SU-DHL-6 (cell line): ENCODE data around the gene LOXL1.

Experiments used
- EZH2phosphoT487 ChIP-seq: fragments of 200-600 bp; sonication (generic), shearing (Covaris generic); conservative IDR thresholded peaks from 2 replicates; pipeline ENCODE4 v1.6.1; 2018; ENCODE audit warnings: mild to moderate bottlenecking, antibody characterized with exemption, low read length, moderate library complexity, mixed read lengths
- TF ChIP-seq, protein P1 (sequence below): fragments of 200-600 bp; sonication (generic); IDR thresholded peaks from one replicate; pipeline ENCODE4 v1.5.1; 2017; ENCODE audit warnings: antibody characterized with exemption, mild to moderate bottlenecking, low read length, moderate library complexity; ENCODE audit not compliant: insufficient read depth, poor library complexity, severe bottlenecking

DNA sequence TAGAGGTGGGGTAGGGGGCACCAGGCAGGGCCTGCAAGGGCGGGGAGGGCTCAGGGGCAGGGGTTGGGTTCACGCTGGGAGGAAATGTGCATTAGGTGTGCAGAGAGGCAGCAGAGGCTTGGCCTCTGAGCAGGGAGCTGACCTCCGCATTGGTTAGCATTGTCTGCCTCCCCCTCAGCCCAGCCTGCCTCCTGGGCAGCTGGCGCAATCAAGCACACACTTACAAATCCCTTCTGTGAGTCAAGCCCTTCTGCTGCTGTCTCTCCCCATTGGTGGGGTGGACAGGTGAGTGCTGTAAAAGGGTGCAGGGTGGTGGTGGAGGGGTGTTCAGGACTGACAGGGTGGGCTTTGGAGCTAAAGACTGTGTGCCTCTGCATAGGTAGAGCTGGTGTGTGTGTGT lies 9.3 kb downstream of the LOXL1 start:
- TF ChIP-seq, protein P1, sequence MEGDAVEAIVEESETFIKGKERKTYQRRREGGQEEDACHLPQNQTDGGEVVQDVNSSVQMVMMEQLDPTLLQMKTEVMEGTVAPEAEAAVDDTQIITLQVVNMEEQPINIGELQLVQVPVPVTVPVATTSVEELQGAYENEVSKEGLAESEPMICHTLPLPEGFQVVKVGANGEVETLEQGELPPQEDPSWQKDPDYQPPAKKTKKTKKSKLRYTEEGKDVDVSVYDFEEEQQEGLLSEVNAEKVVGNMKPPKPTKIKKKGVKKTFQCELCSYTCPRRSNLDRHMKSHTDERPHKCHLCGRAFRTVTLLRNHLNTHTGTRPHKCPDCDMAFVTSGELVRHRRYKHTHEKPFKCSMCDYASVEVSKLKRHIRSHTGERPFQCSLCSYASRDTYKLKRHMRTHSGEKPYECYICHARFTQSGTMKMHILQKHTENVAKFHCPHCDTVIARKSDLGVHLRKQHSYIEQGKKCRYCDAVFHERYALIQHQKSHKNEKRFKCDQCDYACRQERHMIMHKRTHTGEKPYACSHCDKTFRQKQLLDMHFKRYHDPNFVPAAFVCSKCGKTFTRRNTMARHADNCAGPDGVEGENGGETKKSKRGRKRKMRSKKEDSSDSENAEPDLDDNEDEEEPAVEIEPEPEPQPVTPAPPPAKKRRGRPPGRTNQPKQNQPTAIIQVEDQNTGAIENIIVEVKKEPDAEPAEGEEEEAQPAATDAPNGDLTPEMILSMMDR: no peak
- TF ChIP-seq EZH2phosphoT487: no peak
